GM23338 (cell line): ENCODE measurements around the gene B3GALT4.

ENCODE experiments used
- CREB1 ChIP-seq: fragments of 250-450 bp; sonication (Bioruptor Pico); IDR thresholded peaks from 2 replicates; pipeline ENCODE4 v1.5.0; 2020; ENCODE audit warnings: low read depth, mild to moderate bottlenecking, moderate library complexity
- EZH2 ChIP-seq: fragments of 200-600 bp; sonication (generic); IDR thresholded peaks from one replicate; pipeline ENCODE4 v1.8.0; 2017; ENCODE audit warnings: antibody characterized with exemption, mild to moderate bottlenecking, low read depth; ENCODE audit not compliant: unreplicated experiment
- EZH2phosphoT487 ChIP-seq: fragments of 200-600 bp; sonication (generic); IDR thresholded peaks from one replicate; pipeline ENCODE4 v1.8.1; 2018; ENCODE audit warnings: antibody characterized with exemption; ENCODE audit not compliant: unreplicated experiment
- JUNB ChIP-seq: IDR thresholded peaks from one replicate; pipeline ENCODE4 v1.6.1; 2016; ENCODE audit warnings: antibody characterized with exemption; ENCODE audit not compliant: unreplicated experiment
- NANOG ChIP-seq: IDR thresholded peaks from 2 replicates; pipeline ENCODE4 v1.6.1; 2016; ENCODE audit warnings: antibody characterized with exemption, borderline replicate concordance
- POLR2AphosphoS5 ChIP-seq: IDR thresholded peaks from 2 replicates; pipeline ENCODE4 v1.6.1; 2016; ENCODE audit warnings: antibody characterized with exemption, low read depth
- STAT1 ChIP-seq: IDR thresholded peaks from one replicate; pipeline ENCODE4 v1.6.1; 2016; ENCODE audit warnings: antibody characterized with exemption; ENCODE audit not compliant: unreplicated experiment
- ZNF114 ChIP-seq: fragments of 250-450 bp; sonication (Bioruptor Pico); IDR thresholded peaks from 2 replicates; pipeline ENCODE4 v1.5.0; 2020; ENCODE audit warnings: mild to moderate bottlenecking, moderate library complexity
- ZNF331 ChIP-seq: fragments of 250-450 bp; sonication (Bioruptor Pico); IDR thresholded peaks from 2 replicates; pipeline ENCODE4 v1.5.0; 2020; ENCODE audit warnings: low read depth, mild to moderate bottlenecking, moderate library complexity
- TF ChIP-seq, protein P1 (sequence below), 2 experiments: fragments of 200-600 bp in 1 of 2; sonication (generic) in 1 of 2; conservative IDR thresholded peaks; 2 replicates each; pipeline versions ENCODE4 v1.5.1 to v1.6.1; 2016 to 2017; ENCODE audit warnings: antibody characterized with exemption in 2 of 2, low read depth in 2 of 2, mild to moderate bottlenecking in 2 of 2, moderate library complexity in 1 of 2
- TF ChIP-seq, protein P2 (sequence below): IDR thresholded peaks from one replicate; pipeline ENCODE4 v1.6.1; 2018; ENCODE audit warnings: antibody characterized with exemption; ENCODE audit not compliant: unreplicated experiment
- TF ChIP-seq, protein P3 (sequence below): IDR thresholded peaks from 2 replicates; pipeline ENCODE4 v1.6.1; 2016; ENCODE audit warnings: antibody characterized with exemption
- TF ChIP-seq, protein P4 (sequence below): fragments of 250-450 bp; sonication (Bioruptor Pico); IDR thresholded peaks from 2 replicates; pipeline ENCODE4 v1.5.0; 2020; ENCODE audit warnings: mild to moderate bottlenecking, moderate library complexity

DNA sequence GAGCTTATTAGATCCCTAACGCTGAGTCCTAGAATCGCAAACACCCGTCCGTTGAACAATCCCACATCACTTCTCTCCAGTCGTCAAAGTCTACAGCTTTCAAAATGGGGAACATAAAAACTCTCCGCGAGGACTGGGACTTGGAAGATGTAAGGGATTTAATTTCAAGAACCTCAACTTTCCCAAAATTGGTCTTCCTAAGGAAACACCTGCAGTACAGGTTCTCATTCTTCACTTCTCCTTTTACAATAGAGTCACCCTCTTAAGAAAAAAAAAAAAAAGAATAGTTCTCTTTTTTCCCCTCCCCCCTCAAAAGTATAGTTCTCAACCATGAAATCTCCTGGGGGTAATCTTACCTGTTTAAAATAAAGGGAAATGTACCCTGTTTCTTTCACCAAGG lies 47.2 kb downstream of the B3GALT4 start:
- TF ChIP-seq, protein P1, sequence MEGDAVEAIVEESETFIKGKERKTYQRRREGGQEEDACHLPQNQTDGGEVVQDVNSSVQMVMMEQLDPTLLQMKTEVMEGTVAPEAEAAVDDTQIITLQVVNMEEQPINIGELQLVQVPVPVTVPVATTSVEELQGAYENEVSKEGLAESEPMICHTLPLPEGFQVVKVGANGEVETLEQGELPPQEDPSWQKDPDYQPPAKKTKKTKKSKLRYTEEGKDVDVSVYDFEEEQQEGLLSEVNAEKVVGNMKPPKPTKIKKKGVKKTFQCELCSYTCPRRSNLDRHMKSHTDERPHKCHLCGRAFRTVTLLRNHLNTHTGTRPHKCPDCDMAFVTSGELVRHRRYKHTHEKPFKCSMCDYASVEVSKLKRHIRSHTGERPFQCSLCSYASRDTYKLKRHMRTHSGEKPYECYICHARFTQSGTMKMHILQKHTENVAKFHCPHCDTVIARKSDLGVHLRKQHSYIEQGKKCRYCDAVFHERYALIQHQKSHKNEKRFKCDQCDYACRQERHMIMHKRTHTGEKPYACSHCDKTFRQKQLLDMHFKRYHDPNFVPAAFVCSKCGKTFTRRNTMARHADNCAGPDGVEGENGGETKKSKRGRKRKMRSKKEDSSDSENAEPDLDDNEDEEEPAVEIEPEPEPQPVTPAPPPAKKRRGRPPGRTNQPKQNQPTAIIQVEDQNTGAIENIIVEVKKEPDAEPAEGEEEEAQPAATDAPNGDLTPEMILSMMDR (conservative IDR thresholded peaks at IDR 0.05; ENCODE audit: low read depth in 2 of 2) = no peak
- TF ChIP-seq, protein P2, sequence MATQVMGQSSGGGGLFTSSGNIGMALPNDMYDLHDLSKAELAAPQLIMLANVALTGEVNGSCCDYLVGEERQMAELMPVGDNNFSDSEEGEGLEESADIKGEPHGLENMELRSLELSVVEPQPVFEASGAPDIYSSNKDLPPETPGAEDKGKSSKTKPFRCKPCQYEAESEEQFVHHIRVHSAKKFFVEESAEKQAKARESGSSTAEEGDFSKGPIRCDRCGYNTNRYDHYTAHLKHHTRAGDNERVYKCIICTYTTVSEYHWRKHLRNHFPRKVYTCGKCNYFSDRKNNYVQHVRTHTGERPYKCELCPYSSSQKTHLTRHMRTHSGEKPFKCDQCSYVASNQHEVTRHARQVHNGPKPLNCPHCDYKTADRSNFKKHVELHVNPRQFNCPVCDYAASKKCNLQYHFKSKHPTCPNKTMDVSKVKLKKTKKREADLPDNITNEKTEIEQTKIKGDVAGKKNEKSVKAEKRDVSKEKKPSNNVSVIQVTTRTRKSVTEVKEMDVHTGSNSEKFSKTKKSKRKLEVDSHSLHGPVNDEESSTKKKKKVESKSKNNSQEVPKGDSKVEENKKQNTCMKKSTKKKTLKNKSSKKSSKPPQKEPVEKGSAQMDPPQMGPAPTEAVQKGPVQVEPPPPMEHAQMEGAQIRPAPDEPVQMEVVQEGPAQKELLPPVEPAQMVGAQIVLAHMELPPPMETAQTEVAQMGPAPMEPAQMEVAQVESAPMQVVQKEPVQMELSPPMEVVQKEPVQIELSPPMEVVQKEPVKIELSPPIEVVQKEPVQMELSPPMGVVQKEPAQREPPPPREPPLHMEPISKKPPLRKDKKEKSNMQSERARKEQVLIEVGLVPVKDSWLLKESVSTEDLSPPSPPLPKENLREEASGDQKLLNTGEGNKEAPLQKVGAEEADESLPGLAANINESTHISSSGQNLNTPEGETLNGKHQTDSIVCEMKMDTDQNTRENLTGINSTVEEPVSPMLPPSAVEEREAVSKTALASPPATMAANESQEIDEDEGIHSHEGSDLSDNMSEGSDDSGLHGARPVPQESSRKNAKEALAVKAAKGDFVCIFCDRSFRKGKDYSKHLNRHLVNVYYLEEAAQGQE = no peak
- no peak for TF ChIP-seq JUNB
- TF ChIP-seq POLR2AphosphoS5 = no peak
- TF ChIP-seq EZH2 = no peak
- TF ChIP-seq EZH2phosphoT487 = no peak
- TF ChIP-seq, protein P3, sequence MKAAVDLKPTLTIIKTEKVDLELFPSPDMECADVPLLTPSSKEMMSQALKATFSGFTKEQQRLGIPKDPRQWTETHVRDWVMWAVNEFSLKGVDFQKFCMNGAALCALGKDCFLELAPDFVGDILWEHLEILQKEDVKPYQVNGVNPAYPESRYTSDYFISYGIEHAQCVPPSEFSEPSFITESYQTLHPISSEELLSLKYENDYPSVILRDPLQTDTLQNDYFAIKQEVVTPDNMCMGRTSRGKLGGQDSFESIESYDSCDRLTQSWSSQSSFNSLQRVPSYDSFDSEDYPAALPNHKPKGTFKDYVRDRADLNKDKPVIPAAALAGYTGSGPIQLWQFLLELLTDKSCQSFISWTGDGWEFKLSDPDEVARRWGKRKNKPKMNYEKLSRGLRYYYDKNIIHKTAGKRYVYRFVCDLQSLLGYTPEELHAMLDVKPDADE = no peak
- TF ChIP-seq CREB1 = no peak
- TF ChIP-seq ZNF114 (CRISPR knock-in tag) = no peak
- TF ChIP-seq NANOG = no peak
- TF ChIP-seq, protein P4, sequence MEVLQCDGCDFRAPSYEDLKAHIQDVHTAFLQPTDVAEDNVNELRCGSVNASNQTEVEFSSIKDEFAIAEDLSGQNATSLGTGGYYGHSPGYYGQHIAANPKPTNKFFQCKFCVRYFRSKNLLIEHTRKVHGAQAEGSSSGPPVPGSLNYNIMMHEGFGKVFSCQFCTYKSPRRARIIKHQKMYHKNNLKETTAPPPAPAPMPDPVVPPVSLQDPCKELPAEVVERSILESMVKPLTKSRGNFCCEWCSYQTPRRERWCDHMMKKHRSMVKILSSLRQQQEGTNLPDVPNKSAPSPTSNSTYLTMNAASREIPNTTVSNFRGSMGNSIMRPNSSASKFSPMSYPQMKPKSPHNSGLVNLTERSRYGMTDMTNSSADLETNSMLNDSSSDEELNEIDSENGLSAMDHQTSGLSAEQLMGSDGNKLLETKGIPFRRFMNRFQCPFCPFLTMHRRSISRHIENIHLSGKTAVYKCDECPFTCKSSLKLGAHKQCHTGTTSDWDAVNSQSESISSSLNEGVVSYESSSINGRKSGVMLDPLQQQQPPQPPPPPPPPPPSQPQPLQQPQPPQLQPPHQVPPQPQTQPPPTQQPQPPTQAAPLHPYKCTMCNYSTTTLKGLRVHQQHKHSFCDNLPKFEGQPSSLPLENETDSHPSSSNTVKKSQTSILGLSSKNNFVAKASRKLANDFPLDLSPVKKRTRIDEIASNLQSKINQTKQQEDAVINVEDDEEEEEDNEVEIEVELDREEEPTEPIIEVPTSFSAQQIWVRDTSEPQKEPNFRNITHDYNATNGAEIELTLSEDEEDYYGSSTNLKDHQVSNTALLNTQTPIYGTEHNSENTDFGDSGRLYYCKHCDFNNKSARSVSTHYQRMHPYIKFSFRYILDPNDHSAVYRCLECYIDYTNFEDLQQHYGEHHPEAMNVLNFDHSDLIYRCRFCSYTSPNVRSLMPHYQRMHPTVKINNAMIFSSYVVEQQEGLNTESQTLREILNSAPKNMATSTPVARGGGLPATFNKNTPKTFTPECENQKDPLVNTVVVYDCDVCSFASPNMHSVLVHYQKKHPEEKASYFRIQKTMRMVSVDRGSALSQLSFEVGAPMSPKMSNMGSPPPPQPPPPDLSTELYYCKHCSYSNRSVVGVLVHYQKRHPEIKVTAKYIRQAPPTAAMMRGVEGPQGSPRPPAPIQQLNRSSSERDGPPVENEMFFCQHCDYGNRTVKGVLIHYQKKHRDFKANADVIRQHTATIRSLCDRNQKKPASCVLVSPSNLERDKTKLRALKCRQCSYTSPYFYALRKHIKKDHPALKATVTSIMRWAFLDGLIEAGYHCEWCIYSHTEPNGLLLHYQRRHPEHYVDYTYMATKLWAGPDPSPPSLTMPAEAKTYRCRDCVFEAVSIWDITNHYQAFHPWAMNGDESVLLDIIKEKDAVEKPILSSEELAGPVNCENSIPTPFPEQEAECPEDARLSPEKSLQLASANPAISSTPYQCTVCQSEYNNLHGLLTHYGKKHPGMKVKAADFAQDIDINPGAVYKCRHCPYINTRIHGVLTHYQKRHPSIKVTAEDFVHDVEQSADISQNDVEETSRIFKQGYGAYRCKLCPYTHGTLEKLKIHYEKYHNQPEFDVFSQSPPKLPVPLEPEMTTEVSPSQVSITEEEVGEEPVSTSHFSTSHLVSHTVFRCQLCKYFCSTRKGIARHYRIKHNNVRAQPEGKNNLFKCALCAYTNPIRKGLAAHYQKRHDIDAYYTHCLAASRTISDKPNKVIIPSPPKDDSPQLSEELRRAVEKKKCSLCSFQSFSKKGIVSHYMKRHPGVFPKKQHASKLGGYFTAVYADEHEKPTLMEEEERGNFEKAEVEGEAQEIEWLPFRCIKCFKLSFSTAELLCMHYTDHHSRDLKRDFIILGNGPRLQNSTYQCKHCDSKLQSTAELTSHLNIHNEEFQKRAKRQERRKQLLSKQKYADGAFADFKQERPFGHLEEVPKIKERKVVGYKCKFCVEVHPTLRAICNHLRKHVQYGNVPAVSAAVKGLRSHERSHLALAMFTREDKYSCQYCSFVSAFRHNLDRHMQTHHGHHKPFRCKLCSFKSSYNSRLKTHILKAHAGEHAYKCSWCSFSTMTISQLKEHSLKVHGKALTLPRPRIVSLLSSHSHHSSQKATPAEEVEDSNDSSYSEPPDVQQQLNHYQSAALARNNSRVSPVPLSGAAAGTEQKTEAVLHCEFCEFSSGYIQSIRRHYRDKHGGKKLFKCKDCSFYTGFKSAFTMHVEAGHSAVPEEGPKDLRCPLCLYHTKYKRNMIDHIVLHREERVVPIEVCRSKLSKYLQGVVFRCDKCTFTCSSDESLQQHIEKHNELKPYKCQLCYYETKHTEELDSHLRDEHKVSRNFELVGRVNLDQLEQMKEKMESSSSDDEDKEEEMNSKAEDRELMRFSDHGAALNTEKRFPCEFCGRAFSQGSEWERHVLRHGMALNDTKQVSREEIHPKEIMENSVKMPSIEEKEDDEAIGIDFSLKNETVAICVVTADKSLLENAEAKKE (CRISPR knock-in tag) = no peak
- no peak for TF ChIP-seq ZNF331 (CRISPR knock-in tag)
- no peak for TF ChIP-seq STAT1
